Activated CD8-positive, alpha-beta T cell treated with anti-CD3 and anti-CD28 coated beads for 36 hours (primary cell): Measurements from ENCODE around the gene LMNTD2. TPM values are rescaled to one million over a fixed set of nuclear protein-coding genes. Genes with fewer than 3 reads are reported as not detected.
A peak's percentile ranks its signal among the peaks of the same experiment; 100 is the strongest.

ENCODE experiments used
- ATAC-seq: fragments of 200-7000 bp; cut with Tn5 transposase; one replicate; pipeline ENCODE4 v1.10.0; 2021; ENCODE audit warnings: mild to moderate bottlenecking, moderate library complexity
- CTCF ChIA-PET: fragments of 350-600 bp; sonication (Branson Sonifier 250); formaldehyde crosslinking; loops from one replicate; lab custom pipeline; 2021; ENCODE audit warnings: antibody characterized with exemption; lab: Charles Lee
- POLR2A ChIA-PET: fragments of 350-600 bp; sonication (Branson Sonifier 250); formaldehyde crosslinking; loops from one replicate; lab custom pipeline; 2021; ENCODE audit warnings: antibody characterized with exemption; lab: Charles Lee
- DNase-seq: peaks from one replicate; pipeline ENCODE4 v3.0.0-alpha.2; 2020
- H3K27ac Mint-ChIP-seq: one replicate; pipeline ENCODE4 v1.8.0; 2021; ENCODE audit warnings: mild to moderate bottlenecking, mixed read lengths
- H3K27me3 Mint-ChIP-seq: one replicate; pipeline ENCODE4 v1.8.0; 2021; ENCODE audit warnings: mixed read lengths
- H3K36me3 Mint-ChIP-seq: one replicate; pipeline ENCODE4 v1.8.0; 2021; ENCODE audit warnings: low read depth, mixed read lengths
- H3K4me1 Mint-ChIP-seq: one replicate; pipeline ENCODE4 v1.8.0; 2021; ENCODE audit warnings: low read depth, mixed read lengths
- H3K4me3 Mint-ChIP-seq: one replicate; pipeline ENCODE4 v1.8.0; 2021; ENCODE audit warnings: mild to moderate bottlenecking, moderate library complexity, mixed read lengths
- H3K9me3 Mint-ChIP-seq: one replicate; pipeline ENCODE4 v1.8.0; 2021; ENCODE audit warnings: mixed read lengths
- CTCF ChIP-seq: fragments of 200-600 bp; IDR thresholded peaks from one replicate; pipeline ENCODE4 v1.8.0; 2022; ENCODE audit warnings: antibody characterized with exemption, mild to moderate bottlenecking
- intact Hi-C: fragments of 100-400 bp; cut with micrococcal nuclease; formaldehyde crosslinking; loops from one replicate; pipeline ENCODE4 v1.10.0; 2022
- total RNA-seq, 2 experiments: library from RNA; stranded (reverse); gene quantifications; one replicate each; pipeline ENCODE4 v1.2.3, GENCODE V29; 2021

The LMNTD2 gene
- total RNA-seq, 2 experiments from 2014 or later = 0.88 to 1.3 TPM

DNA sequence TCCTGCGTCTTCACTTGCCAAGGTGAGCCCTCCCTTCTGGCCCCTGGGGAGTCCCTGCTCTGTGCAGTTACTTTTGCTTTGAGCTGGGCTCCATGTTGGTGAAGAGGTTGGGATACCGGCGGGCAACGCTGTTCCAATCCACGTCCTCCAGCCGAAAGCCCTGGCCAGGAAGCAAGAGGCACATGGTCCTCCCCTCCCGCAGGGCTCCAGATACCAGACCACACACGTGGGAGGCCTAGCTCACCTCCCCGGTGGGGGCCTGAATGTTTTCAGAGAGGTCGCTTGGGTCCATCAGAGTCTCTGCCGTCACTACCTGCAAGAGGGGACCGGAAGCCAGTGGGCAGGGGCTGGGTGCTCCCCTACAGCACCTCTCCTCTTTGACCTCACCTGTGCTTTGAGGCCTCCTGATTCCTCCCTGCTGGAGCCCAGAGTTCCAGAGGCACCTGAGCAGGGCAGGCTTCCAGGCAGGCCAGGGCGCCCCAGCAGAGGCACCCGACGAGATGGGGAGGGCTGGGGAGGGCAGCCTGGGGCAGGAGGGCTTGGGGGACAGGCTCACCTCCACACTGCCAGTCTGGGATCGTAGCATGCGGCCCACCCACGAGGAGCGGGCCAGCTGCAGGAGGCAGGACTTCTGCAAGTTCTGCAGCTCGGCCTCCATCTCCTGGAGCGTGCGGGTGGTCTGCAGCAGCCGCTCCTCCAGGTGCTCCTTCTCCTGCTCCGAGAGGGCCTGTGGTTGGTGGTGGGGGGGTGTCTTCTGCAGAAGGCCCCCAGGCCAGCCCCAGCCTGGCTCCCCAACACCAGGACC lies 3.0 kb downstream of the LMNTD2 start:
- DNase-seq (no peak), ATAC-seq (no peak)
- ChIA-PET CTCF (interaction anchor here (1.0 to 4.2 kb wide), 3 partner anchors 22 to 166 kb away, joined by 3 to 73 read pairs (median 4); no protein-coding TSS in a partner anchor), POLR2A (interaction anchor here (0.6 kb wide), 2 partner anchors 39 to 55 kb away, joined by 3 read pairs; no protein-coding TSS in a partner anchor)
- Mint-ChIP-seq H3K9me3 (no peaks in the 10 kb centered on the region), H3K4me3 (no peak overlapping the region), H3K36me3 (no peaks in the 10 kb centered on the region), H3K4me1 (peaks cover 11% of the 10 kb centered on the region), H3K27ac (no peak overlapping the region), H3K27me3 (peaks cover 2% of the 10 kb centered on the region)
- no peak for TF ChIP-seq CTCF
- intact Hi-C loops = loop anchor here (5.0 kb wide), 1 partner anchor 170 kb away; no protein-coding TSS in a partner anchor

GRCh38 chr11:556662-557256 lies 3.8 kb downstream of the LMNTD2 start:
- H3K4me1 Mint-ChIP-seq = peaks cover 11% of the 10 kb centered on the region
- no peaks in the 10 kb centered on the region for H3K36me3 Mint-ChIP-seq
- no peaks in the 10 kb centered on the region for H3K9me3 Mint-ChIP-seq
- H3K27me3 Mint-ChIP-seq = peaks cover 2% of the 10 kb centered on the region
- no peak for TF ChIP-seq CTCF
- ChIA-PET CTCF (interaction anchor here (1.0 to 4.2 kb wide), 5 partner anchors 21 to 167 kb away, joined by 3 to 73 read pairs (median 4); no protein-coding TSS in a partner anchor), POLR2A (interaction anchor here (0.6 to 1.6 kb wide), 3 partner anchors 15 to 172 kb away, joined by 3 to 5 read pairs (median 3); no protein-coding TSS in a partner anchor)
- no peak overlapping the region for H3K27ac Mint-ChIP-seq
- DNase-seq = no peak
- ATAC-seq = no peak
- peak overlapping the region; percentile 24 for H3K4me3 Mint-ChIP-seq
- intact Hi-C loops = loop anchor here (5.0 kb wide), 1 partner anchor 171 kb away; no protein-coding TSS in a partner anchor

DNA sequence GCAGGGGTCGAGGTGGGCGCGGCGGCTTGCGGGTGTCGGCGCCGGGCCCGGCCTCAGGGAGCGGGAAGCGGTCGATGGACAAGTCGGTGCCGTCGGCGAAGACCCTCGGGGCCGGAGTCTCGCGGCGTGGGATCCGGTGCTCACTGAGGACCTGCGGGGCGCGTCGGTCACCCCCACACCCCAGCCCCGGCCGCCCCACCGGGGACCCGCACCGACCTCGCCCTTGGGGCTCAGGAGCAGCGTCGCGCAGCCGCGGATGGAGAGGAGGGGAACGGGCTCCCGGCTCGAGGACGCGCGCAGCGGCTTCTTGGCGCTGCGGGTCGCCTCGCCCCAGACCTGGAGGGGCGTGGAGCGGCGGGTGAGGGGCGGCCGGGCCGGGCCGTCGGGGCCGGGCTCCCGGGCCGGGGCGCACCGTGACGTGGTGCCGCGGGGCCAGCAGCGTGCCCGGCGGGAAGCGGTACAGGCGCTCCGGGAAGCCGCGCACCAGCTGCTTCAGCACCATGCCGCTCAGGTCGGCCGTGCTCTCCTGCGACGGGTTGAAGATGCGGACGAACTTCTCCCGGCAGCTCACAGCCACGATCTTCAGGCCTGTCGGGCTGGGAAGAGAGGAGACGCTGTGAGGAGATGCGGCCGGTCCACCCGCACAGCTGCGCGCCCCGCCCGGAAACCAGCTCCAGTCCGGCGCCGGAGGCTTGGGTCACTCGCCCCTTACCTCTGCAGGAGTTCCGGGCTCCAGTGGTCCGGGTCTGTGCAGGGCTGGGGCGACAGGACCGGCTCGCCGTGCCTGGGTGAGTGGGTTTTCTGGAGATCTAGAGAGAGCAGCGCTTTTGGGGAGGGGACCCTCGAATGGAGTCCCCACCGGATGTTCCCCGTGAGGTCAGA lies 4.5 kb downstream of the LMNTD2 start:
- H3K9me3 Mint-ChIP-seq = no peaks in the 10 kb centered on the region
- intact Hi-C loops = loop anchor here (5.0 kb wide), 1 partner anchor 171 kb away; no protein-coding TSS in a partner anchor
- DNase-seq (no peak), ATAC-seq (no peak)
- H3K4me1 Mint-ChIP-seq = peaks cover 7% of the 10 kb centered on the region
- POLR2A ChIA-PET = interaction anchor here (0.6 to 1.8 kb wide), 5 partner anchors 15 to 172 kb away, joined by 3 to 6 read pairs (median 4); no protein-coding TSS in a partner anchor
- CTCF ChIA-PET = interaction anchor here (1.0 to 4.2 kb wide), 10 partner anchors 8 to 168 kb away, joined by 3 to 73 read pairs (median 6); partner anchors contain the start of genes HRAS and SCT
- no peaks in the 10 kb centered on the region for H3K36me3 Mint-ChIP-seq
- H3K27ac Mint-ChIP-seq = no peak overlapping the region
- peak overlapping the region; percentile 24 for H3K4me3 Mint-ChIP-seq
- H3K27me3 Mint-ChIP-seq = peaks cover 2% of the 10 kb centered on the region
- no peak for TF ChIP-seq CTCF

GRCh38 chr11:555227-555779 lies 5.2 kb downstream of the LMNTD2 start:
- Mint-ChIP-seq H3K4me3 (no peak overlapping the region), H3K27me3 (peaks cover 2% of the 10 kb centered on the region), H3K27ac (no peak overlapping the region), H3K9me3 (no peaks in the 10 kb centered on the region), H3K4me1 (peaks cover 7% of the 10 kb centered on the region), H3K36me3 (no peaks in the 10 kb centered on the region)
- intact Hi-C loops = loop anchor here (5.0 kb wide), 1 partner anchor 172 kb away; no protein-coding TSS in a partner anchor
- no peak for TF ChIP-seq CTCF
- DNase-seq (no peak), ATAC-seq (peak; percentile 14)
- CTCF ChIA-PET = interaction anchor here (1.0 to 4.2 kb wide), 15 partner anchors 9 to 211 kb away, joined by 3 to 73 read pairs (median 4); partner anchors contain the start of genes HRAS and SCT
- POLR2A ChIA-PET = interaction anchor here (1.0 to 1.8 kb wide), 4 partner anchors 22 to 173 kb away, joined by 4 to 6 read pairs (median 4); no protein-coding TSS in a partner anchor
